NCI-H774 (cell line): ENCODE measurements around the gene ZSWIM3.

Experiments used
- DNase-seq: peaks from one replicate; lab custom pipeline; 2025; lab: John Stamatoyannopoulos, UW

ZSWIM3 gene

DNA sequence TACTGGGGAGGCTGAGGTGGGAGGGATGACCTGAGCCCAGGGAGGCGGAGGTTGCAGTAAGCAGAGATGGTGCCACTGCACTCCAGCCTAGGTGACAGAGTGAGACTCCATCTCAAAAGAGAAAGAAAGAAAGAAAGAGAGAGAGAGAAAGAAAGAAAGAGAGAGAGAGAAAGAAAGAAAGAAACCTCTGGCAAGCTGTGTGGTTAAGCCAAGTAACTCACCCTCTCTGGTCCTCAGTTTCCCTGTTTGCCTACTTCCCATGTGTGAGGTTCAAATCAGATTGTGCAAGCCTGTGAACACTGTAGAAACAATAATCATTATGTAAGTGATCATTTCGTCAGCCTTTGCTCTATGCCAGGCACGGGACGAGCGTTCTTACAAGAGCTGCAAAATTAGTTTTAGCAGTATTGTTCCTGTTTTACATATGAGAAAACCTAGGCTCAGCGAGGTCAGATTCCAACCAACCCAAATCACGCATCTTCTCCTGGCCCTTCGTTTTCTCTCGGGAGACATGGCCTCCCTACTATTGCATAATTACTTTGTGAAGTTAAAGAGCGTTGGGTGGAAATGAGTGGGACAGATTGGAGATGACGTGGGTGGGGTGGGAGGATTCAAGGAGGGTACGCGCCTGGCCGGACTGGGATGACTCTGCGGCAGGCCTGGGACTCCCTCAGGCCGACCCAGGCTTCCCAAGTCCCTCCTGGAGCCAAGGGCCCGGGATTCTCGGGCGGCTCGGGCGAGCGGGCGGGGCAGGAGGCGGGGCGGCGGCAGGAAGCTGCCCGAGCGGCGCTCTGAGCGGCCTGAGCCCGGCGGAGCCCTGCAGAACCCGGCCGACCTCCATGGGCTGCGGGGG lies 24.2 kb upstream of the ZSWIM3 start, which contains the start of gene SNX21:
SNX21 (plus strand) TSS at position 770 of the 853 bp plus-strand sequence. CDS start 121 bp downstream, outside the sequence.
- peak; percentile 32 for DNase-seq

DNA sequence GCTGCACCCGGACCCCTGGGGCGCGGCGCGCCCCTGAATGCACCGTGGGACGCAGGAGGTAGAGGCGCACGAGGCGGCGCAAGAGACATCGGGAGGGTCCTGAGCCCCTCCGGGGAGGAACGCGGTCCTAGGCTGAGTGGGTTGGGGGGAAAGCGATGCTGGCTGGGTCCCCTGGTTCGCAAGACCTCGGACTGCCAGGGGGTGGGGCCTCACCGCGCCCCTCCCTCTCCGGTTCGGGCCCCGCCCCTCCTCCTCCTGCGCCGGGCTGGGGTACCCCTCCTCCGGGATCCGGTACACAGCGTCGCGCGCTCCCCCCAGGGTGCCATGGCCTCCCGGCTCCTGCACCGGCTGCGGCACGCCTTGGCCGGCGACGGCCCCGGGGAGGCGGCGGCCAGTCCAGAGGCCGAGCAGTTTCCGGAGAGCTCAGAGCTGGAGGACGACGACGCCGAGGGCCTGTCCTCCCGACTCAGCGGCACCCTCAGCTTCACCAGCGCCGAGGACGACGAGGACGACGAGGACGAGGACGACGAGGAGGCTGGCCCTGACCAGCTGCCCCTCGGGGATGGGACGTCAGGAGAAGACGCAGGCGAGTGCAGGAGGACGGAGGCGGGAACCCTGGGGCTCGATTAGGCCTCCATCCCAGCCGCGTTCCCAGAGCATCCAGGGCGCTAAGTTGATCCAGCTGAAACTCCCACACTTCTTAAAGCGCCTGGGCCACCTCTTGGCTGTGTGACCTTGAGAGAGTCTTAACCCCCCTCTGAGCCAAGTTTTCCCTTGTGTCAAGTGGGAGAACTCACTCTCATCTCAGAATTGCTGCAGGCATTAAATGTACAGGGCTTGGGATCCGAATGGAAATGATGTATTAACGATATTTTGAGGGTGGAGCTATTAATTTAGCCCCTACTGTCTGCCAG lies 23.3 kb upstream of the ZSWIM3 start:
- DNase-seq: no peak

DNA sequence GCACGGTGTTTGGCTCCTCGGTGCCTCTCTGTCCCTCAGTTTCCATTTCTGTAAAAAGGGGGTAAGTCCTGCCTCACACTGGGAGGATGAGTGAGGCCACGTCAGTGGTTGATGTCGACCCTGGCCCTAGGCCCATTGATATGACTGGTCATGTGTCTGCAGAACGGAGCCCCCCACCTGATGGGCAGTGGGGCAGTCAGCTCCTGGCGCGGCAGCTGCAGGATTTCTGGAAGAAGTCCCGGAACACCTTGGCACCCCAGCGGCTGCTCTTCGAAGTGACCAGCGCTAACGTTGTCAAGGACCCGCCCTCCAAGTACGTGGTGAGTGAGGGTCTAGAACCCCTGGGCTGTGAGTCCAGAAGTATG lies 22.6 kb upstream of the ZSWIM3 start:
- DNase-seq: no peak

DNA sequence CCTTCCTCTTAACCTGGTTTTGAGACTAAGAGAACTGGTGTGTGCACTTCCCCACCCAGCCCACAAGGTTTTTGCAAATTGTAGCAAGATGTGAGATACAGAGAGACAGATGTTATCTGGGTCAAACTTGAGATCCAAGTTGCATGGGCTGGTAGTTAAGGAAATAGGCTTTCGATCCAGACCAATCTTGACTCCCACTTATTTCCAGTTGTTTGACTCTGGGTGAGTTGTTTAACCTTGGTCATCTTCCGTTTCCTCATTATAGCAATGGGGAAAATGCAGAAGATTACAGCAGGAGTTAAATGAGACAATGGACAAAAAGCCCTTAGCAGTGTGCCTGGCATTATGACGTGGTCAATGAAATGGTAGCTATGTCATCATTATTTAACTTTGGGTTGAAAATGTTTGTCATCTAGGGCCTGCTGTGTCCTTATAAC lies 22.1 kb upstream of the ZSWIM3 start:
- DNase-seq: no peak

DNA sequence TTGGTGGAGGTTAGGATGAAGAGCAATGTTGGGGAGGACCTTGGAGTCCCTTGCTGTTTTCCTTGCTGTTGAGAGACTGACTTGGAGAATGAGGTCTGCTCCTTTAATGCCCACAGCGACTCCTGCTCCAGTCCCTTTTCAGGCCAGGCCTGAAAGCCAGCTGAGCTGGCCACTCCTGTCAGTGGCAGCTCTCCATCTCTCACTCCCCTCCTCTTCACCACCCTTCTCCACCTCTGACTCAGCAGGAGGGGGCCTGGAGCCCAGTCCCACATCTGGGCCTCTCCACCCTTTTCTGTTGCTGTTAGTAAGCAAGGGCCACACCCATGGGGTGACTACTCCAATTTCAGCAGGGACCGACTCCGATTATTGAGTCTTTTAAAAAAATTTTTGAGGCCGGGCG lies 21.6 kb upstream of the ZSWIM3 start:
- DNase-seq: no peak

DNA sequence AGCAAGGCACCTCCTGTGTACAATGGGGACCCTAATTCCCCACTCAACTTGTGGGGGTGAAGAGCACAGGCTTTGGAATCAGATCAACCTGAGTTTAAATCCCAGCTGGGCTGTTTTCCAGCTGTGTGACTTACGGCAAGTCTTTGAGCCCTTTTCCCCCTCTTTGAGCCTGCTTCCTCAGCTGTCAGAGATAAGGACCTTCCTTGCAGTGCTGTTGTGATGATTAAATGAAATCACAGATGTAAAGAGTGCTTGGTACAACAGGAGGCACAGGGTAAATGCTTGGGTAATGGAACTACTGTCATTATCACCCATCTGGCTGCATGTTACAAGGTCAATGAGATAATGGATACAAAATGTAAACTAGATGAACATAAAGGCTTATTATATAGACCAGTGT lies 20.6 kb upstream of the ZSWIM3 start:
- DNase-seq: no peak

DNA sequence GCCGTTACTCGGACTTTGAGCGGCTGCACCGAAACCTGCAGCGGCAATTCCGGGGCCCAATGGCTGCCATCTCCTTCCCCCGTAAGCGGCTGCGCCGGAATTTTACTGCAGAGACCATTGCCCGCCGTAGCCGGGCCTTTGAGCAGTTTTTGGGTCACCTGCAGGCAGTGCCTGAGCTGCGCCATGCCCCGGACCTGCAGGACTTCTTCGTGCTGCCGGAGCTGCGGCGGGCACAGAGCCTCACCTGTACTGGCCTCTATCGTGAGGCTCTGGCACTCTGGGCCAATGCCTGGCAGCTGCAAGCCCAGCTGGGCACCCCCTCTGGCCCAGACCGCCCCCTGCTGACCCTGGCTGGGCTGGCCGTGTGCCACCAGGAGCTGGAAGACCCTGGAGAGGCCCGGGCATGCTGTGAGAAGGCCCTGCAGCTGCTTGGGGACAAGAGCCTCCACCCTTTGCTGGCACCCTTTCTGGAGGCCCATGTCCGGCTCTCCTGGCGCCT lies 16.7 kb upstream of the ZSWIM3 start:
- DNase-seq: no peak

DNA sequence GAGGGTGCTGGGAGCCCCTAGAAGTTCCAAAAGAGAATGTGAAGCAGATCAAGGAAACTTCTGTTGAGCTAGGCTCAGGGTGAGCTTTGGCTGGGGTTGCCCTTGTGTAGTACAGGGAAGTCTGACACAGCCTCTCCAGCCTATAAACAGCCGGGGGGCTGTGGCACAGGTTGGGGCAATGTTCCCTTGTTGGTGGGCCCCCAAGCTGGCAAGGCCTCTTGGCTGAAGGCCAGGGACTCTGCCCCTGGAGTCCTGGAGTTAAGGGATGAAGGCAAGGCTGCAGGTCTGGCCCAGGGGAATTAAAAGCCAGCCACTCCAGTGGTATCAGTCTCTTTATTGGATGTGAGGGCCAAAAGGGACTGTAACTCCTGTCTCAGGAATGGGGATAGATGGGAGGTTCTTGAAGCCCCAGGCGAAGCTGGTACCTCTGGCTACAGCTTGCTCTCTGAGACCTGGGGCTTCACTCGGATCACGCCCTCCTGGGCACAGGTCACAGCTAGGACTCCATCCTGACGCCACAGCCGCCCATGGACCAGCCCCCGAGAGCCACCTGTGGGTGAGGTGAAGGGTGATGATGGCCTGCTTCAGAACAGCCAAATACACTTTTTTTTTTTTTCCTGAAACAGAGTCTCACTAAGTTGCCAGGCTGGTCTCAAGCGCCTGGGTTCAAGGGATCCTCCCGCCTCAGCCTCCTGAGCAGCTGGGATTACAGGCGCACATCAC lies 15.8 kb upstream of the ZSWIM3 start:
- DNase-seq: no peak

DNA sequence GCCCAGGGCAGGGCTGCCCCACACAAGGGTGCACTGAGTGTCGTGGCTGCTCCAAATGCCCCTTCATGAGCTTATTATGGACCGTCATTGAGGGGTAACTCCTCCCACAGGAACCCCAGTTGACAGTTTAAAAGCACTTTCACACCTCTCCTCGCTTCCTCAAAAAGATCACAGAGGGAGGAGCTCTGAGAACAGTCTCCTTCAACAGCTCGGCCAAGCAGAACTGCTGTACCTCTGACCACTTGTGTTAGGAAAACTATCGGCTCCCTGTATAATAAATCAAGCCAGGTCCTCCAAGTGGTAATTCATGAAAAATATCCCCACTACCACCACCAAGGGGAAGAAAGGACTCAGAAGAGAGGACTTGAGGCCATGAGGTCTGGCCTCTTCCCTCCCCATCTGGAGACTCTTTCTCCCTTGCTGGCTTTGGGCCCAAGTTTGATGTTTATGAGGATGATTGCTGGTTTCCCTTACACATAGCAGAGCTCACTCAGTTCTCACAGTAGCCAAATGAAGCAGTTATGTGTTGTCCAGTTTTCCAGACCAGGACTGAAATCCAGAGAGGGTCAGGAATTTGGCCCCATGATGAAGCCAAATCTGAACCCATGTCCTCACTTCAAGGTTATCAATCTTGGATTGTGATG lies 15.1 kb upstream of the ZSWIM3 start:
- no peak for DNase-seq

DNA sequence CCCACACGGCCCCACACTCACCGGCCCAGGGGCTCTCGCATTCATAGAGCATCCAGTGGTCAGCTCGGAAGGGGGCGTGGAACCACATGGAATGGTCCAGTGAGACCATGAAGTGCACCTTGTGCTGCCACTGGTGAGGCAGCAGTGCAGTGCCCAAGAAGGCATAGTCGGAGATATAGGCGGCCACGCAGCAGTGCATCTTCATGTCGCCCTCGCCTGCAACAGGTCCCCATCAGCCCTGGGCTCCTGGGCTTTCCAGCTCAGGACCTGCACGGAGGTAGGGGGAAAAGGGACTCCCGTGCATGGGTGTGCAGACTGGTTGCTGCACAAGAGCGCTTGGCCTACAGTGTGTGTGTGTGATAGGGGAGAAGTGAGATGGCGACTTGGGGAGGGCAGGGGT lies 13.9 kb upstream of the ZSWIM3 start:
- no peak for DNase-seq

DNA sequence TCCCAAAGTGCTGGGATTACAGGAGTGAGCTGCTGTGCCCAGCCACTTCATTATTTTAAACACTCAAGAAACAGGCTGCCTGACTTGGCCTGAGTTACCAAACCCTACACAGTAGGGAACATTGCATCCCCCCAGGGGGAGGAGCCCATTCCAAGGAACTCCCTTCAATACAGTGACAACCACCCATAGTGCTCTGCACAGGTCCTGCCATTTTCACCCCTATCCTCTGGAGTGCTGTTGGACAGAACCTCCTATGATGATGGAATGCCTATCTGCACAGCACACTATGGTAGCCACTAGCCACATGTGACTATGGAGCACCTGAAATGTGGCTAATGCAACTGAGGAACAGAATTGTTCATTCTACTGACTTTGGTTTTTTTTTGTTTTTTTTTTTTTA lies 12.0 kb upstream of the ZSWIM3 start:
- no peak for DNase-seq

DNA sequence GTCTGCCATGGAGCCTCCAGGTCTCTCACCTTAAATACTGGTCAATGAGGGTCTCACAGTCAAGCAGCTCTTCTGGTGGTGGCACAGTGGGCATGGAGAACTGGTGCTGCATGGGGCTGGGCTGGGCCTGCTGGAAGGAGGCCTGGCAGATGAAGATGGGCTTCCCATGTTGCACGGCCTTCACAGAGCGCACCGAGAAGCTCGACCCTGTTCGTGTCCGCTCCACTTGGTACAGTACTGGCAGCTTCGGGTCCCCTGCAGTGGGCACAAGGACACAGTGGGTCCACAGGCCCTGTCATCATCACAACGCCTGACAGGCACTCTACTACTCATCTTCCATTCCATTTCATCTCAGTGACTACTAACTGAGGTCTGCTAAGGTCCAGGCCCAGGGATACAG lies 9.0 kb upstream of the ZSWIM3 start:
- DNase-seq: no peak

DNA sequence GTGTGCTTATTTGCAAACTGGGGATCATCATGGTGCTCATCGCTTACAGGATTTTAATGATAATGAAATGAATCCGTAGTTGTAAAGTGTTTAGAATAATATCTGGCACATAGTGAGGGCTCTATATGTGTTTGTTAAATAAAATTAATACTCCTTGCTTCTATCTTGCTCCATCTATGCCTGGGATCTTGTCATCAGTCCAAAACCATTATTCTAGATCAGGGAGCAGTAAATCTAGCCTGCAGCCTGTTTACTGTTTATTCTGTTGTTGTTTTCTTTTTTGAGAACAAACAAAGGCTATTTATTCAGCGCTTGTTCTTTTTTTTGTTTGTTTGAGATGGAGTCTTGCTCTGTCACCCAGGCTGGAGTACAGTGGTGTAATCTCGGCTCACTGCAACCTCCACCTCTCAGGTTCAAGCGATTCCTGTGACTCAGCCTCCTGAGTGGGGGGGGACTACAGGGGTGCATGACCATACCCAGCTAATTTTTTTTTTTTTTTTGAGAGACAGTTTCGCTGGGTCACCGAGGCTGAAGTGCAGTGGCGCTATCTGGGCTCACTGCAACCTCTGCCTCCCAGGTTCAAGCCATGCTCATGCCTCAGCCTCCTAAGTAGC lies 8.3 kb upstream of the ZSWIM3 start:
- no peak for DNase-seq

DNA sequence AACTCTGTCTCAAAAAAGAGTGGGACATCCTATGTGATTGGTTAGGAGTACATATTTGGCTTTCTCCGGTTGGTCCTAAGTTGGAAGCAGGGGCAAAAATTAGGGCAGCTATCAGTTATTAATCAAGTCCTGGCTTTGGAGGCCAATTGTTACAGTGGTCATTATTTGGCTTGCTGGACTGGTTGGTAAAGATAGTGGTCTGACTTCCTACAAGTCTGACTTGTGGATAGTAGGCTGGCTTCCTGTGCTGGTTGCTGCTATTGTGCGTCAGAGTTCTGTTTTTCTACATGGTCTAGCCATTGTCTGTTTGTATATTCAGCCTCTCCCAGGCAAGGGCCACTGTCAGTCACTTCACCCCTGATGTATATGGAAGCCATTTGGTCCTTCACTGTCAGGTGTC lies 7.2 kb upstream of the ZSWIM3 start:
- DNase-seq: no peak

DNA sequence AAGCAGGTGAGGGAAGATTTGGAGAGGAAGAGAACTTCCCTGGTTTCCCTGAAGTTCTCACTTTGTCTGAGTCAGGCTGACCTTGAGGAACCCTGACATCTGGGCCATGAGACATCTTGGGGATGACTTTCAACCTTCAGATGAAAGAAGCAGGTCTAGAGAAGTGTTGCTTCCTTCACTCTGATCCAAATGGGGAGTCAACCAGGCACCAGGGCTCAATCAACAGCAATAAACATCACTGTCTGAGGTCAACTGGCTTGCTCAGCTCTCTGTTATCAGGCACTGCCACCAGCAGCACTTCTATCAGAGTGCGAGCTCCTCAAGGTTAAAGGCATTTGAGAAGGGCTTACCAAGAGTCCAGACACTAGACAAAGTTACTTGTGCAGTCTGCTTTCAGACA lies 6.5 kb upstream of the ZSWIM3 start:
- DNase-seq: no peak

DNA sequence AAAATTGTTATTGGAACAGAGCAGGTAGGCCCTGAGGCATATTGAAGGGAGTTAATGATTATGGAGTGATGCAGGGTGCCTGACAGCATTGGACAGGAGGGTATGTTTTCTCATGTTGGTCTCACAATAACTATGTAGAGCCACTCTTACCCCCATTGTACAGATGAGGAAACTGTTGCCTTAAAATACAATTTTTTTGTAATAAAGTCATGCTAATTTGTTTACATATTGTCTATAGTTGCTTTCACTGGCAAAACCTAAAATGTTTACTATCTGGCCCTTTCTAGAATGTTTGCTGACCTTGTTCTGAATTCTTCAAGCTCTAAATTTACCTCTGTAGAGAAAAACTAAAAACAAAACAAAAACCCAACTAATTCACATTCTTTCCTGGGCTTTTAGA lies 5.9 kb upstream of the ZSWIM3 start:
- no peak for DNase-seq

DNA sequence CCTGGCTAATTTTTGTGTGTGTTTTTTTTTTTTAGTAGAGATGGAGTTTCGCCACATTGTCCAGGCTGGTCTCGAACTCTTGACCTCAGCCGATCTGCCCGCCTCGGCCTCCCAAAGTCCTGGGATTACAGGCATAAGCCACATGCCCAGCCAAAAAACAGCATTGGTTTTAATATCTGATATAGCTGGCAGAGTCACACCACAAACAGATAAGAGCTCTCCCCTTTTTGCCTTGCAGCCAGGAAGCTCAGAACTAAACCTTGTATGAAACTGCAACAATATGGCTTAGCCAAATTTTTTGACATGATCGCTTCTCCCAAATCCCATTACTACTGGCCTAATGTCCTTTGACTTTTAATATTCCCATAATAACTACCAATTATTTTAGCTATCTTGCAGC lies 5.1 kb upstream of the ZSWIM3 start:
- no peak for DNase-seq

DNA sequence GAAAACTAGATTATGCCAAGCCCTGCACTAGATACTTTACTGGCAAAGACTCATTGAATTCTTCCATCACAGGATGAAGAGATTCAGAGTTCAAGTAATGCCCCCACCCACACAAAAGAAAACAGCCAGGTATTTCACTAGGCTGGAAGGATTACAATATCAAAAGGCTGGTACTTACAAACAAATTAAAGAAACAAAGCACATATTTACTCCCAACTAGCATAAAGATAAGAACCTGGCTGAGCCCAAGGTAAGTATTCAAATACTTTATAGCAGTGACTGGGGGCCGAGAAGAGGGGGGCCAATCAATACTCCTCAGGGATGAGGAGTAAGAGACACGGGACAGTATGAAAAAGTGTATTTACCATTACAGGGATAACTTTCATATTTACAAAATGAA lies 3.9 kb upstream of the ZSWIM3 start:
- DNase-seq: no peak

DNA sequence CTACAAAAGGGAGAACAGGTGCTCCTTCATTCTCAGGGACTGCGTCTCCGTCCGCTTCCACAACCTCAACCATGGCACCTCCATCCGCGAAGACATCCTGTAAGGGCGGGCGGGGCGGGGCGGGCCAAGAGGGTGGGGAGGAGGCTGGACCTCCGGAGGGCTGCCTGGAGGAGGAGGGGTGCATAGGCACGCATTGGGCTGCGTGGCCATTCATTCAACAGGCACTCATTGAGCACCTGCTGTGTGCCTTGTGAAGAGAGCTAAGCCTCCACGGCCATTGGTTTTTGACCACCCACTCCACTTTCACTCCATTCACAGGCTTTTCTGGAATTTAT lies 435 bp downstream of the ZSWIM3 start:
- peak; percentile 2 for DNase-seq

DNA sequence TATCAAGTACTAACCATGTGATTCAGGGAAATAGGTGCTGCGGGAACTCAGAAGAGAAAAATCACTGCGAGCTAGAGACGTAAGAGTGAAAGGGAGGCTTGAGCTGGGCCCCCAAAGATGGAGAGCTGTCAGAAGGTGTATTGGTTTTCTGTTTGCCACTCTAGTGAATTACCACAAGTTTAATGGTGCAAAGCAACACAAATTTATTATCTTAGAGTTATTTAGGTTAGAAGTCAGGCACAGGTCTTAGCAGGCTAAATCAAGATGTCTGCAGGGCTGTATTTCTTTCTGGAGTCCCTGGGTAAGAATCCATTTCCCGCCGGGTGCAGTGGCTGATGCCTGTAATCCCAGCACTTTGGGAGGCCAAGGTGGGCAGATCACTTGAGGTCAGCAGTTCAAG lies 2.5 kb downstream of the ZSWIM3 start:
- DNase-seq: no peak

DNA sequence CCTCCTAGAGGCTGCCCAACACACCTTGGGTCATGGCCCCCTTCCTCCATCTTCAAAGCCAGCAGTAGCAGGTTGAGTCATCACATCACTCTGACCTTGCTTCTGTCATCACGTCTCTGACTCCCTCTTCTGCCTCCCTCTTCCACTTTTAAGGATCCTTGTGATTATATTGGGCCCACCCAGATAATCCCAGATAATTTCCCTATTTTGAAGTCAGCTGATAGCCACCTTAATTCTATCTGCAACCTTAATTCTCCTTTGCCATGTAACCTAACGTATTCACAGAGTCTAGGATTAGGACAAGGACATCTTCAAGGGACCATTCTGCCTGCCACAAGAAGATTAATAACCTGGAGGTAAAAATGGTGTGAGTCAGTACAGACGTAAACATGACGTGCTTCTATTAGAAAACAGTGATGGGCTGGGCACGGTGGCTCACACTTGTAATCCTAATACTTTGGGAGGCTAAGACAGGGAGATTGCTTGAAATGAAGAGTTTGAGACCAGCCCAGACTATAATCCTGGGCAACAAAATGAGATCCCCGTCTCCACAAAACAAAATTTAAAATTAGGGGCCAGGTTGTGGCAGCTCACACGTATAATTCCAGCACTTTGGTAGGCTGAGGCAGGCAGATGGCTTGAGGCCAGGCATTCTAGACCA lies 3.3 kb downstream of the ZSWIM3 start:
- no peak for DNase-seq
